RWPE1 (cell line): ENCODE data around the gene TTYH2.
A peak's percentile ranks its signal among the peaks of the same experiment; 100 is the strongest.

Source experiments
- CTCF ChIA-PET: fragments of 350-600 bp; sonication (Branson Sonifier 250); formaldehyde crosslinking; extraction: SDS; loops from one replicate; lab custom pipeline; 2021; lab: Yijun Ruan, JAX
- POLR2A ChIA-PET: fragments of 400-600 bp; formaldehyde crosslinking; extraction: SDS; loops from one replicate; lab custom pipeline; 2020; ENCODE audit warnings: antibody characterized with exemption; ENCODE audit not compliant: low non-redundant PET; lab: Yijun Ruan, JAX
- DNase-seq: peaks from one replicate; pipeline ENCODE4 v3.0.0; 2012; ENCODE audit warnings: low spot score
- H3K27ac ChIP-seq: fragments of 450-650 bp; 2 replicates; pipeline ENCODE4 v1.5.1; 2017
- TF ChIP-seq, protein P1 (sequence below): fragments of 450-650 bp; conservative IDR thresholded peaks from 2 replicates; pipeline ENCODE4 v1.5.1; 2017; ENCODE audit warnings: low read depth, mild to moderate bottlenecking

Gene TTYH2

DNA sequence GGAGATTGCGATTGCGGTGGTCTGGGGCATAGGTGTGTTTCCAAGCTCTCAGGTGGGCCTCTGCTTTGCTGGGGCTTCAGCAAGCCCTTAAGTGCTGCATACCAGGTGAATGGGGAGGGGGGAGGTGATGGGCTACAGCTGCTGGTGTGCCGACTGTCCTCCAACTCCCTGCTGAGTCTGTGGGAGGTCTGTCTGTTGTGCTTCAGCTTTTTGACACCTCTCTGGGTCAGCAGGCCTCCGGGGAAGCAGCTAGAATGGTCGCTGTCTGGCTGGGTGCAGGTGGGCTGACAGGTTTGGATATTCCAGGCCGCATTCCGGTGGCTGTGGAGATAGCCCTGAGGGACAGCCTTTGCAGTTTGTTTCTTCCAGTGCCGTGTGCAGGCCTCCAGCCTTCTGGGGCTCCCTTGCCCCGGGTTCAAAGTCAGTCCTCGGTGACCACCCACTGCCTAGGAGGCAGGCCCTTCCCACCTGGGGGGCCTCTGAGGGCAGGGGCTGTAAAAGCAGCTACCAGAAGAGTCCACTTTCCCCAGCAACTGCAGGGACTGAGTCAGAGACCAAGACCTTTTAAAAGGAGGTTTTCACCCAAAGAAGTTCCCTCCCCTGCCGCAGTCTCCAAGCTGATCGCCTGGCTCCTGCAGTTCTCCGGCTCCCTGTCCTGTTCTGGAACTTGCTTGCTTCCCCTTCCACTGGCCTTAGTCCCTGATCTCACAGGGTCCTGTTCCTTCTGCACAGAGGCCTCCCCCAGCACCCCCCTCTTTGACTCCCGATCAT, 2.0 kb upstream of the TTYH2 start:
- H3K27ac ChIP-seq, result peak overlapping the region; percentile 86
- POLR2A ChIA-PET, result no interaction called here

DNA sequence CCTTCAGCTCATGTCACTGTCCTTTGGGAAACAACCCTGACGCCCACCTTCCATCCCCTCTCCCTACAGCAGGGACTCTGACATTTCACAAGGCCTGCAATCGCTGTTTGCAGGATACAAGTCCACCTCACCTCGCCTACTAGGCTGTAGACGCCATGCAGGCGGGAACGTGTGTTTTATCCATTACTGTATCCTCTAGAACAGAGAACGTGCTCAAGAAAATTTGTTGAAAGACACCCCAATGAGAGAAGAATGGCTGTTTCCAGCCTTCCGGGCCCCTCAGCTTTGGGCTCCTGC, 1.5 kb upstream of the TTYH2 start:
- POLR2A ChIA-PET, result no interaction called here
- TF ChIP-seq, protein P1, sequence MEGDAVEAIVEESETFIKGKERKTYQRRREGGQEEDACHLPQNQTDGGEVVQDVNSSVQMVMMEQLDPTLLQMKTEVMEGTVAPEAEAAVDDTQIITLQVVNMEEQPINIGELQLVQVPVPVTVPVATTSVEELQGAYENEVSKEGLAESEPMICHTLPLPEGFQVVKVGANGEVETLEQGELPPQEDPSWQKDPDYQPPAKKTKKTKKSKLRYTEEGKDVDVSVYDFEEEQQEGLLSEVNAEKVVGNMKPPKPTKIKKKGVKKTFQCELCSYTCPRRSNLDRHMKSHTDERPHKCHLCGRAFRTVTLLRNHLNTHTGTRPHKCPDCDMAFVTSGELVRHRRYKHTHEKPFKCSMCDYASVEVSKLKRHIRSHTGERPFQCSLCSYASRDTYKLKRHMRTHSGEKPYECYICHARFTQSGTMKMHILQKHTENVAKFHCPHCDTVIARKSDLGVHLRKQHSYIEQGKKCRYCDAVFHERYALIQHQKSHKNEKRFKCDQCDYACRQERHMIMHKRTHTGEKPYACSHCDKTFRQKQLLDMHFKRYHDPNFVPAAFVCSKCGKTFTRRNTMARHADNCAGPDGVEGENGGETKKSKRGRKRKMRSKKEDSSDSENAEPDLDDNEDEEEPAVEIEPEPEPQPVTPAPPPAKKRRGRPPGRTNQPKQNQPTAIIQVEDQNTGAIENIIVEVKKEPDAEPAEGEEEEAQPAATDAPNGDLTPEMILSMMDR, result no peak
- CTCF ChIA-PET, result interaction anchor here (1.0 to 1.3 kb wide), 2 partner anchors 150 to 245 kb away, joined by 3 to 4 read pairs; partner anchors contain the start of gene BTBD17
- no peak for DNase-seq
- peak overlapping the region; percentile 86 for H3K27ac ChIP-seq

More for the DNA sequence above, 2.0 kb upstream of the TTYH2 start:
- DNase-seq, result peak; percentile 13
- CTCF ChIA-PET, result interaction anchor here (0.6 to 1.3 kb wide), 3 partner anchors 12 to 245 kb away, joined by 3 to 4 read pairs (median 3); partner anchors contain the start of gene BTBD17
- TF ChIP-seq, protein P1, result no peak

DNA sequence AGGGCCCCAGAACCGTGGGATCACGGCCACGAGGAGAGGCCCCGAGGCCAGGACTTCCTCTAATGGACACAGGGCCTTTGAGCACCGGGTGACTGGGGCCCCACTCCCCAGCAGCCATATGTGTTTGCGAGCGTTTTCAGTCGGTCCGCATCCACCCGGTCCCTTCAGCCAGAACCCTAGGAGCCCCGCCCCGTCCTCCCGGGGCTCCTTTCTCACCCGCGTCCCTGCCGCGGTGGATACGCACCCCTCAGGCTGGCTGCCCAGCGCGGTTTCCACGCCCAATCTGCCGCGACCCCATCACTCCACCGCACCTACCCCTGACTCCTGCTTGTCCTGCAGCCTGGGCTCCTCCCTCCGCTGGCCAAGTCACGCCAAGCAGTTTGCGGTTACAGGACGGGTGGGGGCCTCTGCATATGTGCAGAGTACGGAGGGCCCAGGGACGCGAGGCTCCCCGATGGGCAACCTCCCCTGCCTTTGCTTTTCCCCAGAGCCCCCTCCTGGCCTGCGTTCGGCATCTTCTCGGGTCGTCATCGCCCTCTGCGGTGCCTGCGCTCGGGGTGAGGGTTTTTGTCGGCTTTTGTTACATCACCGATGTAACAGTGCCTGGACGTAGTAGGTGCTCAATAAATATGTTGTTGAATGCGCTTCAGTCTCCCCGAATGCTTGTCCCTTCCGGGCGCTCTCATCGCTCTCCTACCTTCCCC, 1.0 kb upstream of the TTYH2 start:
- ChIA-PET CTCF (interaction anchor here (0.8 to 0.9 kb wide), 2 partner anchors 9 to 13 kb away, joined by 3 read pairs; partner anchors contain the start of gene RPL38), POLR2A (no interaction called here)
- peak overlapping the region; percentile 86 for H3K27ac ChIP-seq
- DNase-seq, result peak; percentile 16
- TF ChIP-seq, protein P1, result no peak

DNA sequence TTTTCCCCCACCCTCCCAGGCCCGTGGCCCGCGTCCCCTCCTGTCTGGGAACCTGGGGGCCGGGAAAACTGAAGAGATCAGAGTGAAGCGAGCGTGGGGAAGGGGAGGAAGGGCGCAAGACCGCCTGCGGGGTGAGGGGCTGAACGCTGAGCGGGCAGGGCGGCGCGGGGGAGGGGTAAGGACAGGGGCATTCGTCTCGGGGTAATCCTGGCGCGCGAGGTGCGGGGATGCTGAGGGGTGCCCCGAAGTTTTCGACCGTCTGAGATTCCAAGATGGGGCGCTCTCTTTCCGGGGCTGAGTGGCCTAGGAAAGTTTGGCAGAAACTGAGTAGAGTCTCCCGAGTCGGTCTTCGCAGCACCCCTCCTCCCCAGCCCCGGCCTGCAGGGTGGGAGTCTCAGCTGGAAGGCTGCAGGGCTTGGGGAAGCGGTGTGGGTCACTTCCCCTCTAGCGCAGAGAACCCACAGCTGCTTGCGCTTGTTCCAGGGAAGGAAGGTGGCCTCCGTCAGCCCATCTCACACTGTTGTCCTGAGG, 555 bp downstream of the TTYH2 start:
- TF ChIP-seq, protein P1, result no peak
- no peak for DNase-seq
- POLR2A ChIA-PET, result no interaction called here
- CTCF ChIA-PET, result interaction anchor here (0.5 kb wide), 1 partner anchor 324 kb away, joined by 3 read pairs; no protein-coding TSS in a partner anchor
- peak overlapping the region; percentile 86 for H3K27ac ChIP-seq

DNA sequence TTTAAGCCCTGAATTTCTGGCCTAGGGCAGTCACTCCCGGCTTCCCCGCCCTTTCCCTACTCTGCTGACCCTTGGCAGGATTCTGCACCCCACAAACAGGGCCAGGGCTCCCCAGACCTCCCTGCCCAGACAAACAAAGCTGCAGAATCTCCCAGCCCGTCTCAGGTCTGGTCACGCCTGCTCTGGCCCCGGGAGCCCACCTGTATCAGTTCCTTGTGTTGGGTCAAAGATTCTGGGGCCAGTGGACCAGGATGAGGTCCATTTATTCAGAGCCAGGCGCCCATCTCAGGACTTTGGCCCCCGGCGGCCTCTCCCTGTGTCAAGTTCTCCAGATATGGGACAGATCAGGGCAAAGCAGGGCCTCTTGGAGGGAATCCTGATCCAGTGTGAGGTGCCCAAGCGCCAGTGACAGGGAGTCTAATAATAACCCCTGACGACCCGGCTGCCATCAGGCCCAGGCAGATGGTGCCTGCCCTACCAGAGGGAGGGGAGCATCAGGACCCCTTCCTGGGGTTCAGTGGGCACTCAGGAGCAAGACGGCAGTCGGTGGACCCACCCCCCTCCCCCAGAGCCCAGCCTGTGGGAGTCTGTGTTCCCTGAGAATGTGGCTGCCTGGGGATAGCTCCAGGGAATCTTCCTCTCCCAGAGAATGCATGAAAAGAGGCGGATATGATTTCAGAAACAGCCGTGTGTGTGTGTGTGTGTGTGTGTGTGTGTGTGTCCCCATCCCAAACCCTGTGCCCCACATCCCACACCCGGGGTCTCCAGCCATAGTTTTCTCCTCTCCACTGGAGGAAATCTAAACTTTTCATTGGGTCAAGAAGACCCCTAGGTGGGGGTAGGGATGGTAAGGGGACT, 1.3 kb downstream of the TTYH2 start:
- peak overlapping the region; percentile 23; the same call in 1 of the 2 replicates for H3K27ac ChIP-seq

More for the DNA sequence above, 1.3 kb downstream of the TTYH2 start:
- POLR2A ChIA-PET, result interaction anchor here (0.5 kb wide), 1 partner anchor 1170 kb away, joined by 3 read pairs; no protein-coding TSS in a partner anchor
- CTCF ChIA-PET, result interaction anchor here (0.5 kb wide), 1 partner anchor 323 kb away, joined by 3 read pairs; no protein-coding TSS in a partner anchor
- TF ChIP-seq, protein P1, result no peak
- DNase-seq, result no peak
